DMS53 treated with DMSO at 0.1 percent for 48 hours (cell line): ENCODE measurements around the gene CPHXL2.

ENCODE experiments used
- DNase-seq: peaks from one replicate; lab custom pipeline; 2025; ENCODE audit not compliant: unreplicated experiment; lab: John Stamatoyannopoulos, UW

The CPHXL2 gene

DNA sequence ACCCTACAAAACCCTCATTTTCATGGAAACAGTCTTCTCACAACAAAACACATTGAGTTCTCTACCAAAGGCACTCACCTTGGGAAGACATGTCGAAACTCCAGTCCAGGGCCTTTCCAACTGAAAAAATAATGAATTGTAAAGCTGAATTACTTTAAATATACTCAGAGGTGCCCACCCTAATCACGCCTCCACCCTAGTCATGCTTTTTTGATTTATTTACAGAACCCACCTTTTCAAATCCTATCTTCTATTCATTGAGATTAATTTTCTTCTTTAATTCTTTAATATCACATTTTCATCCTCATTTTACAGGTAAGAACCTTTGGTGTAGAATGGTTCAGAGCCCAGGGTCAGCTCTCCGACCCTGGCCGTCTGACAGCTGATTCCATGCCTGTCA lies at the start of gene CPHXL2:
Gene CPHXL2, minus strand, starts transcription at position 101 of the 400 bp plus-strand sequence. Its CDS starts 10 bp downstream, at position 91.
- DNase-seq, result no peak

DNA sequence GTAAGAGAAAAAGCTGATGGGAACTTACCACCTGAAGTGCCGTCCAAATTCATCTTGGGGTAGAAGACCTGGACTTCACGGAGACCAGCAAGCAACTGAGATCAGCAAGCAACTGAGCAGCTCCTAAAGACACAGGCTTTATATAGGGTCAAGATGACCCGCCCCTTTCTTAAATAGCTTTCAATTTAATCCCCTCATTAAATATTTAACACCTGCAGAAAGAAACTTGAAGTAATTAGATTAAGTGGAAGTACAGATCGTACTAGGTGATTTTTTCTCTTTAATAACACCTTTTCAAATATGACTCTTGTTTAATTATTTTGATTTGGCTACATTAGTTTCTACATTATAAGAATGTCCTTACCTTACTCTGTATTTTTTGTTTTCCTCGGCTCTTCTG lies 49.6 kb upstream of the CPHXL2 start, which contains the start of gene CPHXL:
Gene CPHXL, minus strand, starts transcription at position 101 of the 400 bp plus-strand sequence. Its CDS starts 48 bp downstream, at position 53.
- DNase-seq, result no peak

DNA sequence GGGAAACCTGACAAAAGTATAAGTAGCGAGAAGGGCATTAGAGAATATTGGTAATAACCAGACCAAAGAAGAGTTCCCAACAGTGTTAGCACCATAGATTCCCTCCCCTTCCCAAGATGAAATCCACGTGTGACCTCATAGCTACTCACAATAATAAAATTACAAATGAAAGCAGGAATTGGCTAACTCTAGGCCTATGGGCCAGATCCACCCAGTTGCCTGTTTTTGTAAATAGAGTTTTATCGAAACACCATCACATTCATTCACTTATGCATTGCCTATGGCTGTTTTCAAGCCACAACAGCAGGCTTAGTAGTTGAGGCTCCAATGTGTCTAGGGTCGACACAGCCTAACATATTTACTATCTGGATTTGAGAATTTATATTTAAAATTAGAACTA lies 41.6 kb upstream of the CPHXL2 start:
- DNase-seq, result no peak

DNA sequence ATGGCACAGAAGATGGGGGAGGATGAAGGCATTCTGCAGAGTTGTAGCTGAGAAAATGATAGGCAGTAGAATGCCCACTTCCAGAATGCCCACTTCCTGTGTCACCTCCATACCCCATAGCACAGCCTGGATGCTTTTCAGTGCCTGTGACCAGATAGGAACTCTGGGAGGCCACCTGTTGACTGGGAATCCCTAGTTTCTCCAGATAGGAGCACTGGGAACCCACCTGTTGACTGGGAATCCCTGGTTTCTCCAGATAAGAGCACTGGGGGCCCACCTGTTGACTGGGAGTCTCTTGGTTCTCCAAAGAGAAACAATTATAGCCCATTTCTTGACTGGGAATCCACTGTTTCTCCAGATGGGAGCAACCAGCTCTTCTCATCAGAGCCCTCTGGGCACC lies 37.9 kb upstream of the CPHXL2 start:
- DNase-seq, result no peak

DNA sequence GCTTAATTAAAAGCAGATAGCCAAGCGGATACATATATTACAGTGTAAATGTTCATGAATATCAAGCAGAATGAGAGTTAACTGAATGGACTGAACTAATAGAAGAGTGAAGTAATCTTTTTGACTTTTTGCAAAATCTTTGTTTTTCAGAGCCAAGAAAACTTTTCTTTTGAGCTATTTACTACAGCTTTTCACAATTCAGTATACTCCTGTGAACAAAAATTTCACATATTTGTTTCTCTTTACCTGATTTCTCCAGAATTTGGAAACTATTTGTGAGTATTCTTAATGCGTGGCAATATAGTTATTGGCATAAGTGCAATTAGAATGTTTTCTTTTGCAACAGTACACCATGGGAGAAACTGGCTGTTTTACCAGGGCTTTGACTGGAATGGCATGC lies 33.5 kb upstream of the CPHXL2 start:
- no peak for DNase-seq

DNA sequence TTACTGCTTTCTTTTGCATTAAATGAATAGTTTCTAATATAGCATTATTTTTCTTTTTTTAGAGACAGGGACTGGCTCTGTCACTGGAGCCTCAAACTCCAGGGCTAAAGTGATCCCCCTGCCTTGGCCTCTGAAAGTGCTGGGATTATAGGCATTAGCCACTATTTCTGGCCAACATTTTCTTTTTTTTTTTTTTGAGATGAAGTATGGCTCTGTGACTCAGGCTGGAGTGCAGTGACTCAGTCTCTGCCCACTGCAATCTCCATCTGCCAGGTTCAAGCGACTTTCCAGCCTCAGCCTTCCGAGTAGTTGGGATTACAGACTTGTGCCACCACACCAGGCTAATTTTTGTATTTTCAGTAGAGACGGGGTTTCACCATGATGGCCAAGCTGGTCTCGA lies 26.5 kb upstream of the CPHXL2 start:
- DNase-seq, result no peak

DNA sequence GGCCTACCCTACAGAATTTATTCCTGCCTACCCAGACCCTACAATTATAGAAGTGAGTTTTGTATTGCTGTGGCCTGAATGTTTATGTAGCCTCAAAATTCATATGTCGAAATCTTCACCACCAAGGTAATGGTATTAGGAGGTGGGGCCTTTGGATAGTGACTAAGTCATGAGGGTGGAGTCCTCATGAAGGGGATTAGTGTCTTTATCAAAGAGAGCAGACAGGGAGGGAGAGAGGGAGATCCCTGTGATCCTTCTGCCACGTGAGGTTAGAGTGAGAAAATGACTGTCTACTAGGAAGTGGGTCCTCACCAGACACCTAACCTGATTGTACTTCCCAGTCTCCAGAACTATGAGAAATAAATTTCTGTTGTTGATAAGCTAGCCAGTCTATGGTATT lies 25.4 kb upstream of the CPHXL2 start:
- DNase-seq, result no peak

DNA sequence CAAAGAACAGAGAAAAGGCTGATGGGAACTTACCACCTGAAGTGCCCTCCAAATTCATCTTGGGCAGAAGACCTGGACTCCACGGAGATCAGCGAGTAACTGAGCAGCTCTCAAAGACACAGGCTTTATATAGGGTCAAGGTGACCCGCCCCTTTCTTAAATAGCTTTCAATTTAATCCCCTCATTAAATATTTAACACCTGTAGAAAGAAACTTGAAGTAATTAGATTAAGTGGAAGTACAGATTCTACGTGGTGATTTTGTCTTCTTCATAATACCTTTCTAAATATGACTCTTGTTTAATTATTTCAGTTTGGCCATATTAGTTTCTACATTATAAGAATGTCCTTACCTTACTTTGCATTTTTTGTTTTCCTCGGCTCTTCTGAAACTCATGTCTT lies 24.6 kb upstream of the CPHXL2 start, which contains the start of gene DUXB:
Gene DUXB, minus strand, starts transcription at position 101 of the 400 bp plus-strand sequence. Its CDS starts 43 bp downstream, at position 58.
- no peak for DNase-seq

DNA sequence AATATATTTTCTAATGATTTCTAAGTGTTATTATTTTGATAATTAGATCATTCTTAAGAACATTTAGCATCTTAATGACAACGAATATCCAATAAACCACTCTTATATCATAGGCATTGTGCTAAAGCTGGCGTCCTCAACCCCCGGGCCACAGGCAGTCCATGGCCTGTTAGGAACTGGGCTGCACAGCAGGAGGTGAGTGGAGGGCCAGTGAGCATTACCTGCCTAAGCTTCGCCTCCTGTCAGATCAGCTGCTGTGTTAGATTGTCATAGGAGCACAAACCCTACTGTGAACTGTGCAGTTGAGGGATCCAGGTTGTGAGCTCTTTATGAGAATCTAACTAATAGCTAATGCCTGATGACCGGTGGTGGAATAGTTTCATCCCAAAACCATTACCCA lies 20.8 kb upstream of the CPHXL2 start:
- no peak for DNase-seq

DNA sequence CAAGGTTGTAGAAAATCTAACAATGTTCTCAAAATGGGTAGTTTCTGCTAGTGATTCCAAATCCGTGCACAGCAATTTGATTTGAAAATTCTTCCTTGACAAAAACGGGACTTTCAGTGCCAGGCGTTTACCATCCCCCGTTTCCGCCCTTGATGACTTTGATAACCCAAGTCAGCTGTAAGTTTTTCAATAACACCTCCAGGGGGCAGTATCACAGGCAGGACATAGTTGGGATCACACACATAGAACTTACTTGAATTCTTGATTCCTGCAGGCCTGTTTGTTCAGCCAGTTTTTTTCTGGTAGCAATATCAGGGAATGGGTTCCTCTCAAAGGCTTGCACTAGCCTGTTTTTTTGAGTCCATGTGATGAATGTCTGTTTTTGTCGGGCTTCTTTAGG lies 18.9 kb upstream of the CPHXL2 start:
- DNase-seq, result no peak

DNA sequence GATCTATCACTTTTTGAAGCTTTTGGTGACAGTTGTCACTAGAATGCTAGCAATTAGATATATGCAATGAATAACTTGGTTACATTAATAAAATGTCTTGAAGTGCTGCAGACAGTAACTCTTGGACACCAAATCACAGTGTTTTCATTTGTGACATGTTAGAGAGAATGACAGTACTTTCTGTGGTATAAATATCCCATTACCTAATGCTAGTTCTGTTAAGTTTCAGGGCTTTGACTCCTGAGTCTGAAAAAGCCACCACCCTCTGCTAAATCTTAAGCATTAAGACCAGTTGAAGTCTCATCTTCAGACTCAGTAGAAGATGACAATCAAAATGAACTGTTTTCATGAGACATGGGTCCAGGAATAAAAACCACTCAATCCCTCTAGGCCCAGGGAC lies 10.6 kb upstream of the CPHXL2 start:
- no peak for DNase-seq

DNA sequence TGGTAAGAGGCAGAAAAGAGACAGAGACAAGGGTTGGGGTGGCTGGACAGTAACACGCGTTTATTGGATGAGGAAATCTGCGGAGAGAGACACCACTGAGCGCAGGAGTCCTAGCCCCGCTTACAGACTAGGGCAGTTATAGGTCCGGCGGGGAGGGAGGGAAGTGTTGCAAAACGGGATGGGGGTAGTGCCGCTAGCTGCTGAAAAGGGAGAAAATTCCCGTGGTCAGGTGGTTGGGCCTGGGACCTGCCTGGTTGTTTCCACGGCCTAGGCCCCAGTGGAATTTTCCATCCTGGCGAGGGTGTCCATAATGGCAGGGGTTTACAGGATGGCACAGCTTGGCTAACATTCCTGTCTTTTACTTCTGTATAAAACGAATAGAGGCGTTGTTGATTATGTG lies 5.5 kb upstream of the CPHXL2 start:
- DNase-seq, result no peak

DNA sequence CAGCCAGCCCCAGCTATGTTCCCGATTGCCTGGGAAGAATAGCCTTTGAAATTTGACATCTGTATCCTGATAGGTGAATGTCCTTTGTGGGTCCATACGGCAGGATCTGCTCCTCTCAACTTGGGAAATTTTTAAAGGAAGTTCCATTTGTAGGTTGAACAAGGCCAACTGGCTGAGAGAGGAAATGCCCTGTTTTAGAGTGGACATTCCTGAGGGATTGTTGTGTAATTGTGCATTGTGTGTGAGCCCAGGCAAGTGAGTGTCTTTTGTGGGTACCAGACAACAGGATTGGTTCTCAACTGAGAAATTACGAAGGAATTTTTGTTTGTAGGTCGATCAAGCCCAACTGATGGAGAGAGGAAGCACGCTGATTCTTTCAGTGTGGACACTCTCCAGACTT lies 2.6 kb upstream of the CPHXL2 start:
- no peak for DNase-seq

DNA sequence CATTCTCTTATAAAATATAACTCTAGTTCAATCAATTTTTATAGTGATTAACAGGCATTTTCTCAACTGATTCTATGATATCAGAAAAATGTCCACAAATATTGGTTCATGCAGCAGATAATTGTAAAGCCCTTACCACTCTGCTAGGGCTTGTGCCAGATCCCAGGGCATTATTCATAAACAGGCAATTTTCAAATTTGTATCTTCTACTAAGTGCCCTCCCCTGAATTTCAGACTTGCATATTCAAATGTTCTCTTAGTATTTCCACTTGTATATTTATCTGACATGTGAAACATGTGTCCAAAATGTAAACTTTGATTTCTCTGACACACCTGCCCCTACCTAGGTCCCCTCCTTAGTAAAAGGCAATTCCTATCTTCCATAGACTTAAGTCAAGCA lies 9.3 kb downstream of the CPHXL2 start:
- DNase-seq, result no peak

DNA sequence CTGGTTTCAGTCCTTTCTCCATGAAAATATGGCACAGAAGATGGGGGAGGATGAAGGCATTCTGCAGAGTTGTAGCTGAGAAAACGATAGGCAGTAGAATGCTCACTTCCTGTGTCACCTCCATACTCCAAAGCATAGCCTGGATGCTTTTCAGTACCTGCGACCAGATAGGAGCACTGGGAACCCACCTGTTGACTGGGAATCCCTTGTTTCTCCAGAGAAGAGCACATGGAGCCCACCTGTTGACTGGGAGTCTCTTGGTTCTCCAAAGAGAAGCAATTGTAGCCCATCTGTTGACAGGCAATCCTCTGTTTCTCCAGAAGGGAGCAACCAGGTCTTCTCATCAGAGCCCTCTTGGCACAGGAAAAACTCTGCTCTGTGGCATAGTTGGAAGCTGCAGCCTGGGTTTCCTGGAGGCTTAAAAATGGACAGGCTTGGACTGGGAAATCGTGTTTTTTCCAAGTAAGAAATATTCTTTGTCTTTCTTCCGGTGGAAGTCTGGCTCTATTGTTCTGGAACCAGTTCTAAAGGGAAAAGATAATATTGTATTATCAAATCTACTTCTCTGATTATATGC lies 16.0 kb downstream of the CPHXL2 start:
- DNase-seq, result no peak

DNA sequence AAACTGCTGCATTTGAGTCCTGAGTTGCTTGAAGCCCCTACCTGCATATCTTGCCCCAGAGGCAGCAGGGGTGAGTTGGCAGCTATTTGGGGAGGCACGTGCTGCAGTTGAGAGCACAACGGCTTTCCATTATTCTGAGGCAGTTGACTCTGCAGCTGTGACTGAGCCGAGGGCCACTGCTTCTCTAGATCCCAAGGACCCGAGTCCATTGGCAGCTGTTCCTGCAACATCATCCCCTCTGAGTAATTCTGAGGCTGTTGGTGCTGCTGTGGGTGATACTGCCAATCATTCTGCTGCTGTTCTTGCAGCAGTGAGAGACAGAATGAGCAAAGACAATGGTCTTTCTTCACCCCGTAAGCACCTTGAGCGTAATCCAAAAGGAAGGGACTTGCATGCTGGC lies 16.5 kb downstream of the CPHXL2 start:
- DNase-seq, result no peak

DNA sequence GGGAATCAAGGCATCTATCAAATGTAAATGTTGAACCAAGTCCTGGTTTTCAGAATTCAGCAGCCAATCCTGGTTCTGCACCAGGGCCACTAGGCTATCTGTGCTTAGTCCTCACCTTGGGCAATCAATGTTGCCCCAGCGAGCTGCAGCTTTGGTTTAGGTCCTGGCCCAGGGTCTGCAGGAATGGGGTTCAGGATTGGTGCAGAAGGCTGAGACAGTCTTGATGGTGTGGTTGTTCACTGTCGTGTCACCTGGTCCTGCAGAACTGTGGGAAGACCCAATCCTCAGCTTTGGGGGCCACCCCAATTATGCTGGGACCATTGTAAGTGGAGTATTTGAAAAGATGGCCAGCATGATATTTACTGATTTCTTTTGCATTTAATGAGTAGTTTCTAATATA lies 18.6 kb downstream of the CPHXL2 start:
- DNase-seq, result no peak

DNA sequence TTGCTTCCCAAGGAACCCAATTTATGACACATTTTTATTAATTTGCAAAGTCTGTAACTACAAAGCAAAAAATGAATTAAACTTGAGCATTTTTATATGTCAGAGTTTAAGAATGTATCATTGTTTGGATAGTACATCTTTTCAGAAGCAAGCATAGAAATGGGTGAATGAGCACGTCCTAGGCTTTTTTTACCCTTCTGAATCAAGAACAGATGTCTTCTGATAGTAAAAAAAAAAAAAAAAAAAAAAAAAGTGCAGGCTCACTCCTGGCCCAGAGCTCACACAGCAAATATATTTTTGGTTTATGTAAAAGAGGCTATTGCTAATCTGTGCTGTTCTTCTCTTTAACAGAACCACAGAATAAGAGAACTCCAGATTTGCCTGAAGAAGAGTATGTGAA lies 22.9 kb downstream of the CPHXL2 start:
- no peak for DNase-seq

DNA sequence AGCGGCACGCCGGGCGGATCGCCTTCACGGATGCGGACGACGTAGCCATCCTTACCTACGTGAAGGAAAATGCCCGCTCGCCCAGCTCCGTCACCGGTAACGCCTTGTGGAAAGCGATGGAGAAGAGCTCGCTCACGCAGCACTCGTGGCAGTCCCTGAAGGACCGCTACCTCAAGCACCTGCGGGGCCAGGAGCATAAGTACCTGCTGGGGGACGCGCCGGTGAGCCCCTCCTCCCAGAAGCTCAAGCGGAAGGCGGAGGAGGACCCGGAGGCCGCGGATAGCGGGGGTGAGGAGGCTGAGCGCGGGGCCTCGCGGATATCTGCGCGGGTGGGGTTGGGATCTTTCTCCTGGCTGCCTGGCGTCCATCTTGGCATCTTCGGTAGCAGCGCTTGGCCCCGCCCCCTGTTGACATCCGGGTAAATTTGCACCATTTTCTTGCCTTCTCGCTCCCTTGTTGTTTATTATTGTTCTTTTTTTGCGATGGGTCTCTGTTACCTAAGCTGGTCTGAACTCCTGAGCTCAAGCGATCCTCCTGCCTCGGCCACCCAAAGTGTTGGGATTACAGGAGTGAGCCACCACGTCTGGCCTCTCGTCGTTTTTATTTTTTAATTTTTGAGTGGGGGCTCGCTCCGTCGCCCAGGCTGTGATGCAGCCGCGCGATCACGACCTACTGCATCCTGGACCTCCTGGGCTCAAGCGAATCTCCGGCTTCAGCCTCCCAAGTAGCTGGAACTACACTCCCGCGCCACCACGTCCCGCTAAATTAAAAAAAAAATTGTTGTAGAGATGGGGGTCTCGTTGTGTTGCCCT lies 28.3 kb downstream of the CPHXL2 start:
- peak; percentile 27 for DNase-seq

DNA sequence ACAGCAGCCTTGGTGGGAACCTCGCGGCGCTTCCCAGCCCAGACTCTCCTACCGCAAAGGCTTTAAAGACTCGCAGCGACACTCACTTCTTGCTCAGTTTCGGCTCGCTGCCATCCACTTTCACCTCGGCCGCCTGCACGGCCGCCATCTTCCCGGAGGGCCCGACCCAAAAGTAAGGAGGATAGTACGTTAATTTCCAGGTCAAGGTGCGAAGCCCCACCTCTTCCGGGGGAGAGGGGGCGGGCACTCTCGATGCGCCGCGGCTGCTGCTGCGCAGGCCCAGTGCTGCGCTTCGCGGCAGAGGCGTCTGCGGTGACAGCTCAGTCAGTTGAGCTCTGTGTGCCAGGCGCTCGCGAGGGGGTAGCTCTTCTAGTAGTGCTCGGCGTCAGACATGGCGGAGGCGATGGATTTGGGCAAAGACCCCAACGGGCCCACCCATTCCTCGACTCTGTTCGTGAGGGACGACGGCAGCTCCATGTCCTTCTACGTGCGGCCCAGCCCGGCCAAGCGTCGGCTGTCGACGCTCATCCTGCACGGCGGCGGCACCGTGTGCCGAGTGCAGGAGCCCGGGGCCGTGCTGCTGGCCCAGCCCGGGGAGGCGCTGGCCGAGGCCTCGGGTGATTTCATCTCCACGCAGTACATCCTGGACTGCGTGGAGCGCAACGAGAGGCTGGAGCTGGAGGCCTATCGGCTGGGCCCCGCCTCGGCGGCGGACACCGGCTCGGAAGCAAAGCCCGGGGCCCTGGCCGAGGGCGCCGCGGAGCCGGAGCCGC lies 29.1 kb downstream of the CPHXL2 start, which contains the start of the genes KARS1 and TERF2IP:
Gene KARS1, minus strand, starts transcription at position 174 of the 773 bp plus-strand sequence. Its CDS starts 26 bp downstream, at position 148.
Gene TERF2IP, plus strand, starts transcription at position 282 of the 773 bp plus-strand sequence. Its CDS starts 110 bp downstream, at position 392.
- peak; percentile 79 for DNase-seq

DNA sequence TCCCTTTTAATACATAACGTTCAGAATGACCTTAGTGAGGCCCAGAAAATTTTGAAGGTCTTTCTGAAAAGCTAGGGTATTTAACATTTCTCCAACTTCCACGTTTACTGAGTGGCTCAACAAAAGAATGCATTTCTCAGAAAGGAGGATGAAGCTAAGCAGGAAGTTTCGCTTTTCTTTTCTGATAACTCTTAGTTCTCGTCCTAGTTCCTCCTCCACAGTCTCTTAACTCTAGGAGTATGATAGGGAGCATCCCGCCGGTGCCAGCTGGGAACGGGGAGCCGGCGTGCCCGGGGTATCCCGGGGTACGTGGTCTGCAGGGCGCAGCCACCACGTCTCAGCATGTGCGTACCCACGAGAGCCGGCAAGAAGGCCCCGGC lies 29.7 kb downstream of the CPHXL2 start:
- no peak for DNase-seq
